Cardiac muscle cell (in vitro differentiated cells and primary cell): Measurements from ENCODE around the gene KRT15. TPM values are rescaled to one million over a fixed set of nuclear protein-coding genes. Genes with fewer than 3 reads are reported as not detected.

Experiments used
- DNase-seq, 2 donors: peaks; one replicate each; pipeline versions ENCODE4 v3.0.0 to v3.0.0-alpha.2; 2010 to 2017; ENCODE audit warnings: low read depth in 1 of 2, low spot score in 1 of 2
- H3K27ac ChIP-seq: fragments of 200-600 bp; sonication (generic); 2 replicates; pipeline ENCODE4 v1.5.1; 2016
- H3K27me3 ChIP-seq: fragments of 200-600 bp; sonication (generic); 2 replicates; pipeline ENCODE4 v1.6.0; 2016; ENCODE audit warnings: control low read depth
- H3K36me3 ChIP-seq: fragments of 200-600 bp; sonication (generic); 2 replicates; pipeline ENCODE4 v1.5.1; 2016; ENCODE audit warnings: control low read depth
- H3K4me1 ChIP-seq: fragments of 200-600 bp; sonication (generic); 2 replicates; pipeline ENCODE4 v1.8.1; 2017; ENCODE audit warnings: low read depth, mild to moderate bottlenecking, mixed run types
- H3K4me3 ChIP-seq: fragments of 200-600 bp; sonication (generic); 2 replicates; pipeline ENCODE4 v1.5.1; 2016; ENCODE audit warnings: mild to moderate bottlenecking
- H3K9me3 ChIP-seq: fragments of 200-600 bp; sonication (generic); 2 replicates; pipeline ENCODE4 v1.5.1; 2017; ENCODE audit warnings: low read depth, mild to moderate bottlenecking, control low read depth
- CTCF ChIP-seq: IDR thresholded peaks from 2 replicates; pipeline ENCODE4 v1.5.1; 2012; ENCODE audit warnings: low read depth, mild to moderate bottlenecking, low read length
- polyA plus RNA-seq: library from polyadenylated mRNA; unstranded; fragments of >200 nt; fragmentation: Nextera tagmentation; extraction: Ambion mirVana; gene quantifications from 2 replicates; pipeline ENCODE4 v1.2.1, GENCODE V29; 2016
- total RNA-seq: library from RNA; depleted of rRNA; stranded (reverse); fragments of >200 nt; gene quantifications from 2 replicates; pipeline ENCODE4 v1.2.3, GENCODE V29; 2016

The KRT15 gene
- total and polyA plus RNA-seq, 2 experiments from 2014 or later, result 0.09 TPM; not detected in 1

GRCh38 chr17:41534899-41535546, 16.3 kb upstream of the KRT15 start:
- Histone ChIP-seq H3K36me3 (no peaks in the 10 kb centered on the region), H3K27ac (no peak overlapping the region), H3K9me3 (no peaks in the 10 kb centered on the region), H3K4me1 (peaks cover 23% of the 10 kb centered on the region), H3K4me3 (no peak overlapping the region), H3K27me3 (no peaks in the 10 kb centered on the region)
- TF ChIP-seq CTCF, result no peak
- DNase-seq, result no peak

GRCh38 chr17:41533613-41534012, 14.9 kb upstream of the KRT15 start:
- Histone ChIP-seq H3K4me3 (no peak overlapping the region), H3K27me3 (no peaks in the 10 kb centered on the region), H3K4me1 (peaks cover 37% of the 10 kb centered on the region), H3K36me3 (no peaks in the 10 kb centered on the region), H3K27ac (no peak overlapping the region), H3K9me3 (no peaks in the 10 kb centered on the region)
- no peak for TF ChIP-seq CTCF
- DNase-seq, result no peak

- TF ChIP-seq CTCF, result no peak
- H3K9me3 ChIP-seq, result no peaks in the 10 kb centered on the region
- H3K4me3 ChIP-seq, result no peak overlapping the region
- H3K27ac ChIP-seq, result no peak overlapping the region
- H3K36me3 ChIP-seq, result no peaks in the 10 kb centered on the region
- H3K27me3 ChIP-seq, result no peaks in the 10 kb centered on the region
- no peak for DNase-seq
- peaks cover 37% of the 10 kb centered on the region for H3K4me1 ChIP-seq
Measured at GRCh38 chr17:41532947-41533570, 14.4 kb upstream of the KRT15 start.

- Histone ChIP-seq H3K36me3 (no peaks in the 10 kb centered on the region), H3K9me3 (no peaks in the 10 kb centered on the region), H3K27ac (no peak overlapping the region), H3K27me3 (no peaks in the 10 kb centered on the region), H3K4me3 (no peak overlapping the region), H3K4me1 (peaks cover 37% of the 10 kb centered on the region)
- no peak for DNase-seq
- TF ChIP-seq CTCF, result no peak
Measured at GRCh38 chr17:41531993-41532392, 13.3 kb upstream of the KRT15 start.

GRCh38 chr17:41530062-41531048, 11.7 kb upstream of the KRT15 start:
- H3K27ac ChIP-seq, result peak overlapping the region; percentile 83
- H3K27me3 ChIP-seq, result no peaks in the 10 kb centered on the region
- peaks cover 31% of the 10 kb centered on the region for H3K4me1 ChIP-seq
- no peak overlapping the region for H3K4me3 ChIP-seq
- peak; percentile 3 for TF ChIP-seq CTCF
- no peaks in the 10 kb centered on the region for H3K36me3 ChIP-seq
- no peaks in the 10 kb centered on the region for H3K9me3 ChIP-seq
- peak; percentile 31 to 91 for DNase-seq
